ENCODE data around the gene LDLRAD4. TPM values are rescaled to one million over a fixed set of nuclear protein-coding genes. Genes with fewer than 3 reads are reported as not detected.

Gene LDLRAD4
- total RNA-seq, 1 donor from 2014 or later, result 18.4 TPM

DNA sequence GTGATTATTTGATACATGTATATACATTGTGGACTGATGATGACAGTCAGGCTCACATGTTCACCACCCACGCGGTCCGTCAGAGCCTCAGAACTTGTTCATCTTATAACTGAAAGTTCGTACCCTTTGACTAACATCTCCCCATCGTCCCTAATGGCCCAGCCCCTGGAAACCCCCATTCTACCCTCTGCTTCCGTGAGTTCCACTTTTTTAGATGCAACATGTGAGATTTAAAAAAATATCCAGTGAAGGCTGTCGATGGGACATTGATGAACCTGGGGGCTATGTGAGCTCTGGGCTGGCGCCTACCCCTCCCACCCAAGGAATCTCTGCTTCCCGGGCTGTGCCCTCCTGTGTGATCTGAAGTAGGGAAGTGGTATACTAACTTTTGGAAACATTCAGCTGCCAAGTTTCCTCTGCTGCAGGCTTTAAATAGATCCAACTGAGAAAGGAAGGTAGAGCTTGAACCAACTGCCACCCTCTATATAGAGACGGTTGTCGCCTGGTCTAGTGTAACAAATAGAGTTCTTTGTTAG lies 344.0 kb downstream of the LDLRAD4 start:
- TF ChIP-seq, protein P1, sequence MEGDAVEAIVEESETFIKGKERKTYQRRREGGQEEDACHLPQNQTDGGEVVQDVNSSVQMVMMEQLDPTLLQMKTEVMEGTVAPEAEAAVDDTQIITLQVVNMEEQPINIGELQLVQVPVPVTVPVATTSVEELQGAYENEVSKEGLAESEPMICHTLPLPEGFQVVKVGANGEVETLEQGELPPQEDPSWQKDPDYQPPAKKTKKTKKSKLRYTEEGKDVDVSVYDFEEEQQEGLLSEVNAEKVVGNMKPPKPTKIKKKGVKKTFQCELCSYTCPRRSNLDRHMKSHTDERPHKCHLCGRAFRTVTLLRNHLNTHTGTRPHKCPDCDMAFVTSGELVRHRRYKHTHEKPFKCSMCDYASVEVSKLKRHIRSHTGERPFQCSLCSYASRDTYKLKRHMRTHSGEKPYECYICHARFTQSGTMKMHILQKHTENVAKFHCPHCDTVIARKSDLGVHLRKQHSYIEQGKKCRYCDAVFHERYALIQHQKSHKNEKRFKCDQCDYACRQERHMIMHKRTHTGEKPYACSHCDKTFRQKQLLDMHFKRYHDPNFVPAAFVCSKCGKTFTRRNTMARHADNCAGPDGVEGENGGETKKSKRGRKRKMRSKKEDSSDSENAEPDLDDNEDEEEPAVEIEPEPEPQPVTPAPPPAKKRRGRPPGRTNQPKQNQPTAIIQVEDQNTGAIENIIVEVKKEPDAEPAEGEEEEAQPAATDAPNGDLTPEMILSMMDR (IDR thresholded peaks at IDR 0.05), result no peak
- ATAC-seq (peak; percentile 34), DNase-seq (peak; percentile 75)
- H3K9me3 ChIP-seq, result no peaks in the 10 kb centered on the region
- H3K27ac ChIP-seq, result no peak overlapping the region
- H3K4me3 ChIP-seq, result no peak overlapping the region
- intact Hi-C loops (cut with DNase I), result loop anchor here (10.0 kb wide), 1 partner anchor 62 kb away; no protein-coding TSS in a partner anchor
- no peaks in the 10 kb centered on the region for H3K27me3 ChIP-seq
- H3K4me1 ChIP-seq, result peaks cover 23% of the 10 kb centered on the region
- H3K36me3 ChIP-seq, result no peaks in the 10 kb centered on the region

- Histone ChIP-seq H3K4me1 (peaks cover 23% of the 10 kb centered on the region), H3K27me3 (no peaks in the 10 kb centered on the region), H3K4me3 (no peak overlapping the region), H3K36me3 (no peaks in the 10 kb centered on the region), H3K27ac (peak overlapping the region; percentile 55), H3K9me3 (no peaks in the 10 kb centered on the region)
- ATAC-seq (peak; percentile 70), DNase-seq (no peak)
- intact Hi-C loops (cut with DNase I), result loop anchor here (10.0 kb wide), 1 partner anchor 61 kb away; no protein-coding TSS in a partner anchor
- TF ChIP-seq, protein P1 (IDR thresholded peaks at IDR 0.05), result no peak
Measured at GRCh38 chr18:13563390-13563805, 344.8 kb downstream of the LDLRAD4 start.

- Histone ChIP-seq H3K4me1 (peaks cover 23% of the 10 kb centered on the region), H3K4me3 (no peak overlapping the region), H3K27ac (no peak overlapping the region), H3K36me3 (no peaks in the 10 kb centered on the region), H3K27me3 (no peaks in the 10 kb centered on the region), H3K9me3 (no peaks in the 10 kb centered on the region)
- TF ChIP-seq, protein P1 (IDR thresholded peaks at IDR 0.05), result no peak
- DNase-seq, result no peak
- intact Hi-C loops (cut with DNase I), result loop anchor here (10.0 kb wide), 1 partner anchor 60 kb away; no protein-coding TSS in a partner anchor
- ATAC-seq, result no peak
Measured at GRCh38 chr18:13564579-13564978, 346.0 kb downstream of the LDLRAD4 start.

GRCh38 chr18:13565228-13565627 lies 346.7 kb downstream of the LDLRAD4 start:
- H3K36me3 ChIP-seq, result no peaks in the 10 kb centered on the region
- H3K4me1 ChIP-seq, result peaks cover 23% of the 10 kb centered on the region
- no peak overlapping the region for H3K27ac ChIP-seq
- intact Hi-C loops (cut with DNase I), result loop anchor here (10.0 kb wide), 1 partner anchor 60 kb away; no protein-coding TSS in a partner anchor
- H3K9me3 ChIP-seq, result no peaks in the 10 kb centered on the region
- DNase-seq, result no peak
- H3K4me3 ChIP-seq, result no peak overlapping the region
- ATAC-seq, result no peak
- H3K27me3 ChIP-seq, result no peaks in the 10 kb centered on the region
- TF ChIP-seq, protein P1 (IDR thresholded peaks at IDR 0.05), result no peak

DNA sequence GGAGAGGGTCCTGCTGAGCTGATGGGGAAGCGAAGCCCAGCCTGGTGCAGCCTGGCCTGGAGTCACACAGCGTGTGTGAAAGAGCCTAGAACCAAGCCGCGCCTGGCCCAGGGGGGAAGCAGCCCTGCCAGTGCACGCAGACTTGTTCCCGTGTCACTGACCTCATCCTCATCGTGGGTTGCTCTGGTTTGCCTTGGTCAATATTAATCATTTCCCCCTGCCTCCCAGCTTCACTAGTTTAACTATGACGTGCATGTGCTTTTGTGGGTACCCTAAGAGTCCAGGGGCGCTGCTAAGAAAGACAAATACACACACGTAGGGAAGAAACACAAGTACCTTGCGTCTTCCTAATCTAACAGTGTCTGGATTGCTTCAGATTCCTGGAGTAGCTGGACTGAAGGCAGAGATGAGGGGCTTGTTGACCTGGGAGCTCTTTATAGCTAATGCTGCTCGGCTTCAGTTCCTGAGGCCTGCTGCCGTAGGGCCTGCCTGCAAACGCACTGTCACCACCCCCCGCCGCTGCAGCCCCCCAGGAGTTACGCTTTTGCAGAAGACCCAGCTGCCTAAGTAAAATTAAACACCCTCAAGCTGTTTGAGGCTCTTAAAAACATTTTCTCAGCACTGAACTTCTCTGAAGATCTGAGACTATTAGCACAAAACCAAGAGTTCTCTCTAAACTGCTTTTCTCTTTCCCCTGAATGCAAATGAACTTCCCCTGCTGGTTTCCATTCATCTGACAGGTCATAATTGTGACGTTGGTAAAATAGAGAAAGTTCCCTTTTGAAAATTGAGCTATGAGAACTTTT lies 348.6 kb downstream of the LDLRAD4 start:
- Histone ChIP-seq H3K4me1 (peaks cover 23% of the 10 kb centered on the region), H3K27me3 (no peaks in the 10 kb centered on the region), H3K9me3 (no peaks in the 10 kb centered on the region), H3K36me3 (no peaks in the 10 kb centered on the region), H3K27ac (peak overlapping the region; percentile 89), H3K4me3 (no peak overlapping the region)
- ATAC-seq (peak; percentile 86), DNase-seq (peak; percentile 87)
- TF ChIP-seq, protein P1 (IDR thresholded peaks at IDR 0.05), result no peak
- intact Hi-C loops (cut with DNase I), result loop anchor here (10.0 kb wide), 1 partner anchor 58 kb away; no protein-coding TSS in a partner anchor

All from upper lobe of right lung (tissue), 1 donor.